Stomach (tissue), 4 donors: ENCODE results near the gene SOWAHC.

Source experiments
- CTCF ChIP-seq, 7 experiments: fragments of 450-650 bp in 4 of 7; fragments of 200-600 bp in 3 of 7; sonication (generic) in 3 of 7; IDR thresholded peaks; one replicate each; pipeline ENCODE4 v1.5.1; 2016 to 2019; ENCODE audit warnings: antibody characterized with exemption in 7 of 7, control low read depth in 2 of 7, mild to moderate bottlenecking in 1 of 7
- EP300 ChIP-seq: sonication (generic); formaldehyde crosslinking; IDR thresholded peaks from one replicate; pipeline ENCODE4 v1.6.1; 2017; ENCODE audit warnings: antibody characterized with exemption
- POLR2AphosphoS5 ChIP-seq, 3 donors: sonication (generic); formaldehyde crosslinking; IDR thresholded peaks; one replicate each; pipeline ENCODE4 v1.6.1; 2016; ENCODE audit warnings: antibody characterized with exemption in 3 of 3

GRCh38 chr2:109654326-109655050, 40.3 kb downstream of the SOWAHC start:
- TF ChIP-seq POLR2AphosphoS5 (IDR thresholded peaks at IDR 0.05) (no peak), CTCF (IDR thresholded peaks at IDR 0.05) (no peak), EP300 (no peak)
